K562 (cell line): ENCODE data around the gene ATP1A3. TPM values are rescaled to one million over a fixed set of nuclear protein-coding genes. Genes with fewer than 3 reads are reported as not detected.

ENCODE experiments used
- ATAC-seq: fragments of 200-7000 bp; cut with Tn5 transposase; 3 replicates; pipeline ENCODE4 v1.9.1; 2020; ENCODE audit warnings: moderate library complexity
- BruUV-seq: library from RNA; stranded (reverse); fragments of 400-500 nt; replicated peaks from 2 replicates; lab custom pipeline; 2021; lab: Mats Ljungman, UMichigan
- CTCF ChIA-PET: fragments of 300-600 bp; formaldehyde crosslinking; extraction: SDS; loops from one replicate; lab custom pipeline; 2021; ENCODE audit warnings: low intra/inter-chr PET ratio; lab: Yijun Ruan, JAX
- POLR2A ChIA-PET: fragments of 300-600, 350-650 bp; sonication (Branson Sonifier 250); formaldehyde crosslinking; extraction: SDS; loops from one replicate; lab custom pipeline; 2021; ENCODE audit warnings: antibody characterized with exemption, inconsistent platforms; lab: Yijun Ruan, JAX
- DNase-seq, 4 experiments: peaks; one replicate each; pipeline versions ENCODE4 v3.0.0 to v3.0.0-alpha.2; 2011 to 2018; ENCODE audit warnings: low spot score in 3 of 4, mixed read lengths in 3 of 4; ENCODE audit errors: extremely low read depth in 1 of 4
- FAIRE-seq: peaks from 2 replicates; lab custom pipeline; 2011; peaks lifted over from hg19 to GRCh38; lab: Jason Lieb, UNC
- H2AFZ ChIP-seq: 2 replicates; pipeline ENCODE4 v1.6.0; 2011; ENCODE audit warnings: low read depth, low read length, control low read depth, inconsistent platforms
- H3K27ac ChIP-seq: fragments of 200-600 bp; 3 replicates; pipeline ENCODE4 v1.8.0; 2011; ENCODE audit warnings: low read depth, mild to moderate bottlenecking, control low read depth, inconsistent platforms, low read length, moderate library complexity, mixed read lengths; ENCODE audit errors: extremely low read depth
- H3K27me3 ChIP-seq, 2 experiments: fragments of 300-600 bp in 1 of 2; 2 replicates in 1 of 2; 3 replicates in 1 of 2; pipeline versions ENCODE4 v1.6.0 to v1.8.0; 2011; ENCODE audit warnings: inconsistent platforms in 2 of 2, low read length in 2 of 2, mild to moderate bottlenecking in 1 of 2, mixed read lengths in 1 of 2, moderate library complexity in 1 of 2; ENCODE audit not compliant: control insufficient read depth in 2 of 2, insufficient read depth in 2 of 2
- H3K36me3 ChIP-seq: fragments of 300-600 bp; 3 replicates; pipeline ENCODE4 v1.8.0; 2011; ENCODE audit warnings: mild to moderate bottlenecking, low read length, inconsistent platforms; ENCODE audit not compliant: control insufficient read depth, insufficient read depth
- H3K4me1 ChIP-seq, 2 experiments: fragments of 200-600 bp in 1 of 2; replicated peaks in 1 of 2; 2 replicates in 1 of 2; 3 replicates in 1 of 2; pipeline versions ENCODE4 v1.5.1 to v1.8.0; 2011; ENCODE audit warnings: inconsistent platforms in 2 of 2, low read length in 2 of 2, mild to moderate bottlenecking in 1 of 2, mixed read lengths in 1 of 2, moderate library complexity in 1 of 2; ENCODE audit not compliant: control insufficient read depth in 2 of 2, insufficient read depth in 2 of 2
- H3K4me2 ChIP-seq: 2 replicates; pipeline ENCODE4 v1.6.1; 2011; ENCODE audit warnings: low read length, control low read depth, inconsistent platforms, mixed read lengths; ENCODE audit not compliant: insufficient read depth
- H3K4me3 ChIP-seq: fragments of 200-600 bp; sonication (generic), shearing (Covaris generic); 2 replicates; pipeline ENCODE4 v1.5.1; 2016; ENCODE audit warnings: control low read depth, inconsistent platforms
- H3K79me2 ChIP-seq: fragments of 200-600 bp; 3 replicates; pipeline ENCODE4 v1.8.0; 2011; ENCODE audit warnings: low read length, inconsistent platforms; ENCODE audit not compliant: control insufficient read depth, insufficient read depth
- H3K9ac ChIP-seq, 2 experiments: 2 replicates each; pipeline versions ENCODE4 v1.6.0 to v1.6.1; 2011; ENCODE audit warnings: low read depth in 2 of 2, low read length in 2 of 2, control low read depth in 1 of 2, inconsistent platforms in 1 of 2, mild to moderate bottlenecking in 1 of 2, mixed read lengths in 1 of 2; ENCODE audit not compliant: insufficient read depth in 1 of 2
- H3K9me1 ChIP-seq: one replicate; pipeline ENCODE4 v1.6.0; 2011; ENCODE audit warnings: inconsistent platforms, mild to moderate bottlenecking, low read length, moderate library complexity; ENCODE audit not compliant: control insufficient read depth, insufficient read depth
- H3K9me3 ChIP-seq: replicated peaks from 2 replicates; pipeline ENCODE4 v1.5.1; 2011; ENCODE audit warnings: low read depth, low read length, inconsistent platforms; ENCODE audit not compliant: control insufficient read depth, insufficient read depth
- H4K20me1 ChIP-seq: replicated peaks from 2 replicates; pipeline ENCODE4 v1.6.1; 2011; ENCODE audit warnings: low read length, inconsistent platforms, mixed read lengths; ENCODE audit not compliant: control insufficient read depth, insufficient read depth
- DNMT1 ChIP-seq: fragments of 450-650 bp; IDR thresholded peaks from 2 replicates; pipeline ENCODE4 v1.6.1; 2016; ENCODE audit warnings: antibody characterized with exemption, mild to moderate bottlenecking
- IFI16 ChIP-seq: fragments of 250-450 bp; sonication (Bioruptor Pico); IDR thresholded peaks from 2 replicates; pipeline ENCODE4 v2.1.2; 2022; ENCODE audit warnings: mild to moderate bottlenecking, inconsistent platforms
- MEF2D ChIP-seq: conservative IDR thresholded peaks from 2 replicates; pipeline ENCODE4 v1.6.1; 2016; ENCODE audit warnings: low read depth, missing genetic modification characterization, missing compliant biosample characterization
- MLLT1 ChIP-seq, 2 experiments: fragments of 450-650 bp; IDR thresholded peaks; 2 replicates each; pipeline ENCODE4 v1.6.1; 2016
- MLX ChIP-seq, 2 experiments: fragments of 450-650 bp in 1 of 2; sonication (generic) in 1 of 2; formaldehyde crosslinking; conservative IDR thresholded peaks; 2 replicates each; pipeline versions ENCODE4 v1.4.0 to v1.8.1; 2020 to 2022; ENCODE audit warnings: mild to moderate bottlenecking in 1 of 2, missing genetic modification reagents in 1 of 2
- SRSF9 ChIP-seq: fragments of 200-400 bp; formaldehyde crosslinking; IDR thresholded peaks from 2 replicates; pipeline ENCODE4 v1.6.1; 2017; ENCODE audit warnings: low read depth, low read length, borderline replicate concordance
- ZFP36 ChIP-seq: fragments of 150-350 bp; IDR thresholded peaks from 2 replicates; pipeline ENCODE4 v1.6.1; 2018; ENCODE audit warnings: low read length, low read depth; ENCODE audit not compliant: partially characterized antibody
- ZNF134 ChIP-seq: fragments of 250-450 bp; sonication (Bioruptor Pico); conservative IDR thresholded peaks from 2 replicates; pipeline ENCODE4 v1.4.0; 2020
- ZNF717 ChIP-seq: fragments of 250-450 bp; sonication (Bioruptor Pico); IDR thresholded peaks from 2 replicates; pipeline ENCODE4 v1.5.0; 2021
- WGBS: fragments of 100-300 bp; shearing (Covaris generic); methylation state at CpG from one replicate; pipeline ENCODE4 v1.1.6; 2016; ENCODE audit warnings: low coverage, mixed read lengths; ENCODE audit not compliant: insufficient coverage; ENCODE audit errors: missing lambda C conversion rate; 5-methylcytosine and 5-hydroxymethylcytosine counted together
- in situ Hi-C: fragments of 300-500 bp; cut with MboI; formaldehyde crosslinking; loops from 4 replicates; pipeline ENCODE4 v1.15.0; 2018; ENCODE audit warnings: inconsistent platforms, mixed read lengths
- intact Hi-C: fragments of 100-400 bp; cut with micrococcal nuclease; formaldehyde crosslinking; loops from 2 replicates; pipeline ENCODE4 v1.14.2; 2022
- polyA plus RNA-seq, 8 experiments: library from polyadenylated mRNA; depleted of rRNA in 4 of 8; stranded (reverse) in 5 of 8; unstranded in 3 of 8; fragments of >200 nt; fragmentation: Nextera tagmentation in 2 of 8; fragmentation: Illumina TruSeq in 1 of 8; extraction: Ambion mirVana in 2 of 8; extraction: Trizol in 1 of 8; gene quantifications; 2 replicates each; pipeline versions ENCODE4 v1.2.1 to v1.2.3, GENCODE V29; 2011 to 2014; ENCODE audit warnings: inconsistent platforms in 1 of 8, missing spikeins in 1 of 8
- total RNA-seq, 7 experiments: library from RNA; depleted of rRNA in 6 of 7; stranded (reverse); fragments of >200 nt in 6 of 7; fragmentation: Illumina TruSeq in 2 of 7; extraction: Trizol in 2 of 7; gene quantifications; 2 replicates each; pipeline versions ENCODE4 v1.2.1 to v1.2.3, GENCODE V29; 2011 to 2021; ENCODE audit warnings: low replicate concordance in 1 of 7

Gene ATP1A3
- total and polyA plus RNA-seq, 9 of the 15 experiments (the other 6 are each of a cell fraction or from before 2014, with no cell fraction given) = 0.03 to 1.0 (median 0.17) TPM; not detected in 3

GRCh38 chr19:41933693-41934426, 60.2 kb downstream of the ATP1A3 start:
- Histone ChIP-seq H2AFZ (no peak overlapping the region), H3K79me2 (peaks cover 6% of the 10 kb centered on the region; the same call in 2 of the 3 replicates), H3K9me3 (no peaks in the 10 kb centered on the region), H3K27ac (no peak overlapping the region; the same call in 2 of the 3 replicates), H3K36me3 (no peaks in the 10 kb centered on the region), H3K4me3 (no peak overlapping the region), H3K4me1 (peaks cover 35 to 76% of the 10 kb centered on the region in 2 experiments), H3K9ac (peak overlapping the region in 1 of 2 experiments; percentile 75; a peak in 2 of 4 replicates), H3K9me1 (no peaks in the 10 kb centered on the region), H3K27me3 (no peaks in the 10 kb centered on the region), H4K20me1 (0 out of 2 replicates have a peak, but pooled peaks cover 3% of the 10 kb centered on the region), H3K4me2 (no peak overlapping the region)
- 25% methylated on average over 6 of the region's 7 CpGs for WGBS
- ATAC-seq = no peak
- DNase-seq = no peak
- in situ Hi-C loops (no loop called here), intact Hi-C loops (loop anchor here (1.0 kb wide), 1 partner anchor 61 kb away; no protein-coding TSS in a partner anchor)
- FAIRE-seq = no peak
- POLR2A ChIA-PET = interaction anchor here (1.0 kb wide), 2 partner anchors 74 to 107 kb away, joined by 3 read pairs; partner anchors contain the start of gene RPS19
- TF ChIP-seq ZFP36 (no peak), SRSF9 (no peak), DNMT1 (no peak), MLLT1 (IDR thresholded peaks at IDR 0.05) (no peak), ZNF134 (no peak), MLX (CRISPR knock-in tag; conservative IDR thresholded peaks at IDR 0.05) (no peak), IFI16 (CRISPR knock-in tag) (no peak), MEF2D (tag) (no peak), ZNF717 (no peak)
- no TSS peak for BruUV-seq
- CTCF ChIA-PET = no interaction called here
